Measurements from ENCODE around the gene SMG5. TPM values are rescaled to one million over a fixed set of nuclear protein-coding genes. Genes with fewer than 3 reads are reported as not detected.

SMG5 gene
- total RNA-seq, 1 donor from 2014 or later, result 78.1 TPM

- no peaks in the 10 kb centered on the region for H3K4me1 Mint-ChIP-seq (ENCODE audit: unreplicated experiment)
- H3K27me3 Mint-ChIP-seq (ENCODE audit: unreplicated experiment), result no peaks in the 10 kb centered on the region
- H3K4me3 Mint-ChIP-seq (ENCODE audit: unreplicated experiment), result no peak overlapping the region
- H3K27ac Mint-ChIP-seq (ENCODE audit: unreplicated experiment), result no peak overlapping the region
- DNase-seq (ENCODE audit: extremely low spot score, unreplicated experiment), result no peak
- no peaks in the 10 kb centered on the region for H3K9me3 Mint-ChIP-seq (ENCODE audit: unreplicated experiment)
- H3K36me3 Mint-ChIP-seq (ENCODE audit: unreplicated experiment), result peaks cover 68% of the 10 kb centered on the region
- no peak for TF ChIP-seq CTCF (IDR thresholded peaks at IDR 0.05)
Observed at GRCh38 chr1:156270314-156270713, 12.3 kb downstream of the SMG5 start.

- H3K36me3 Mint-ChIP-seq (ENCODE audit: unreplicated experiment), result peaks cover 62% of the 10 kb centered on the region
- no peak overlapping the region for H3K4me3 Mint-ChIP-seq (ENCODE audit: unreplicated experiment)
- no peaks in the 10 kb centered on the region for H3K27me3 Mint-ChIP-seq (ENCODE audit: unreplicated experiment)
- no peaks in the 10 kb centered on the region for H3K4me1 Mint-ChIP-seq (ENCODE audit: unreplicated experiment)
- no peak for TF ChIP-seq CTCF (IDR thresholded peaks at IDR 0.05)
- no peak for DNase-seq (ENCODE audit: extremely low spot score, unreplicated experiment)
- no peak overlapping the region for H3K27ac Mint-ChIP-seq (ENCODE audit: unreplicated experiment)
- no peaks in the 10 kb centered on the region for H3K9me3 Mint-ChIP-seq (ENCODE audit: unreplicated experiment)
Observed at GRCh38 chr1:156268336-156268735, 14.3 kb downstream of the SMG5 start.

- Mint-ChIP-seq H3K9me3 (ENCODE audit: unreplicated experiment) (no peaks in the 10 kb centered on the region), H3K4me3 (ENCODE audit: unreplicated experiment) (no peak overlapping the region), H3K27me3 (ENCODE audit: unreplicated experiment) (no peaks in the 10 kb centered on the region), H3K36me3 (ENCODE audit: unreplicated experiment) (peaks cover 61% of the 10 kb centered on the region), H3K27ac (ENCODE audit: unreplicated experiment) (no peak overlapping the region), H3K4me1 (ENCODE audit: unreplicated experiment) (no peaks in the 10 kb centered on the region)
- TF ChIP-seq CTCF (IDR thresholded peaks at IDR 0.05), result no peak
- no peak for DNase-seq (ENCODE audit: extremely low spot score, unreplicated experiment)
Observed at GRCh38 chr1:156266051-156266450, 16.6 kb downstream of the SMG5 start.

DNA sequence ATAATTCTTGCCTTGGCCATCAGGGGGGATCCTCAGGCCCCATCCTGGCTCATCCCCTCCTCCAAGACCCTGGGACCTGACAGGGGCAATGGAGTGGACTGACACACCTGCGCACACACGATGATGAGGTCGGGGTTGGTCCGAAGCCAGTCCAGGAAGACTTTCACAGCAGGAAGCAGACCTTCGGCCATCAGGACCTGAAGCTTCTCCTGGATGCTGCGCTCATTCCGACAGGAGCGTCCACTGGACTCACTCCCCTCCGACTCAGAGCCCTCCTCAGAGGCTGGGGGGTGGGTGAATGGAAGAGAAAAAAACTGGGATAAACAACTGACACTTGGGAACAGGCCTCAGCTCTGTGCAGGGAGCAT lies 19.4 kb downstream of the SMG5 start:
- TF ChIP-seq CTCF (IDR thresholded peaks at IDR 0.05), result no peak
- Mint-ChIP-seq H3K27ac (ENCODE audit: unreplicated experiment) (no peak overlapping the region), H3K4me1 (ENCODE audit: unreplicated experiment) (no peaks in the 10 kb centered on the region), H3K4me3 (ENCODE audit: unreplicated experiment) (no peak overlapping the region), H3K36me3 (ENCODE audit: unreplicated experiment) (peaks cover 67% of the 10 kb centered on the region), H3K27me3 (ENCODE audit: unreplicated experiment) (no peaks in the 10 kb centered on the region), H3K9me3 (ENCODE audit: unreplicated experiment) (no peaks in the 10 kb centered on the region)
- no peak for DNase-seq (ENCODE audit: extremely low spot score, unreplicated experiment)

DNA sequence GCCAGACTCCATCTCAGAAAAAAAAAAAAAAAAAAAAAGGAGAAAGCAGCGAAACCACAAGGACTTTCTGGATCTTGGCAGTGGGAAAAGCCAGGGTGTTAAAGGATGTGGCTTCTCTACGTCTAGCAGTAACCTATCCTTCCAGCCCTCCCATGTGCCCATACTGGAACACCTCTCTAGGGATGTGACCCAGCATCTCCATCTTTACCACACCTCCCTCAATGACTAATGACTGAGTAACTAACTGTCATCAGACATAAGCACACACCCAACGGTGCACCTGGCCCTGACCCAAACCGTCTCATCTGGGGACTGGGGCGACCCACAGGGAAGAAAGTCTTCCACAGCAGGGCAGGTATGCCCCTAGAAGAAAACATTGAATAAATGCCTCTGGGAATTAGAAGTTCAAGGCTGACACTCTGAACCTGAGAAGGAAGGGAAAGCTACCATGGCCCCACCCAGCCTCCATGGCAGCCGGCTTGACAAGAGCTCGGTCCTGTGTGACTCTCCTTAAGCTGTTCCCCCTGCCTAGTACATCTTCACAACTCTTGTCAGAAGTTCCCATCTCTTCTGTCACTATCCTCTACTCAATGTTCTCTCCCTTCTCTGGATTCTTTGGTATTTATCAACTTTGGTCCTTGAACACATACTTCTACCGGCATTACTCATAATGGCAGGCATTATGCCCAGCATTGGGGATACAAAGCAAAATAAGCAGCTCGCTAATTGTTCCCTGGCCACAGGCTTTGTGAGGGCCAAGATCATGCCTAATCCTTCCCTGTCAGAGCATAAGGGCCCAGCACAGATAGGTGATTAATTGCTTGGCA lies 20.0 kb downstream of the SMG5 start:
- no peak for DNase-seq (ENCODE audit: extremely low spot score, unreplicated experiment)
- Mint-ChIP-seq H3K36me3 (ENCODE audit: unreplicated experiment) (peaks cover 69% of the 10 kb centered on the region), H3K4me1 (ENCODE audit: unreplicated experiment) (no peaks in the 10 kb centered on the region), H3K27me3 (ENCODE audit: unreplicated experiment) (no peaks in the 10 kb centered on the region), H3K9me3 (ENCODE audit: unreplicated experiment) (no peaks in the 10 kb centered on the region), H3K4me3 (ENCODE audit: unreplicated experiment) (no peak overlapping the region), H3K27ac (ENCODE audit: unreplicated experiment) (no peak overlapping the region)
- TF ChIP-seq CTCF (IDR thresholded peaks at IDR 0.05), result no peak
